ENCODE measurements around the gene CACFD1. TPM values are rescaled to one million over a fixed set of nuclear protein-coding genes. Genes with fewer than 3 reads are reported as not detected.

The CACFD1 gene
- total and polyA plus RNA-seq, 2 donors (not counting 3 experiments of a cell fraction or from before 2014, with no cell fraction given): 9.7 to 11.5 TPM

DNA sequence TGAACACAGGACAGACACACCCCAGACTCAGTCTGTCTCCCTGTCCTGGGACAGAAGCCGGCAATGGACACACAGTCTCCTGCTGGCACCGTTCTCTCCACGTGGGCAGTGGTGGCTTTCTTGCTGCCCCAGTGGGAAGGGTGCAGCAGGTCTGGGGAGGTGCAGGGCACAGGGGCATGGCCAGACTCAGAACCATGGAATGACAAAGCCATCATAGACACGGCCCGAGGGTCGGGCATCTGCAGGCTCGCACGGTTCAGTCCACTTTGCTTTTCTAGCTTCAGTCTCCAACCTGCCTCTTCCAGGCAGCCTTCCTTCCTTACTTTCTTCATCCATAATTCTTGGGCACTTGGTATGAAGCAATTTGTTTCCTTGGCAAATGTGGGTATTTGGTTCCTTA lies 48.3 kb downstream of the CACFD1 start:
- FAIRE-seq: no peak
- ChIA-PET CTCF (no interaction called here), POLR2A (no interaction called here)

More for the DNA sequence above, 48.3 kb downstream of the CACFD1 start:
- no peaks in the 10 kb centered on the region for H3K79me2 ChIP-seq (ENCODE audit: control insufficient read depth, insufficient read depth, low read length)
- no peak overlapping the region for H2AFZ ChIP-seq (ENCODE audit: low read depth, low read length)
- BruUV-seq (replicated peaks): no TSS peak
- H3K9me3 ChIP-seq (replicated peaks; ENCODE audit: control insufficient read depth, insufficient read depth, low read length): no peaks in the 10 kb centered on the region
- no peak for DNase-seq (ENCODE audit: low read depth, low spot score)
- no peak overlapping the region for H3K4me3 ChIP-seq (replicated peaks in 1 of 3; ENCODE audit: insufficient read depth in 1 of 3, low read depth in 1 of 3, low read length in 3 of 3)
- peaks cover 0 to 3% of the 10 kb centered on the region in 2 experiments for H3K27me3 ChIP-seq (ENCODE audit: control insufficient read depth in 2 of 2, insufficient read depth in 2 of 2, low read length in 2 of 2)
- H3K4me1 ChIP-seq (ENCODE audit: control insufficient read depth, extremely low read depth, insufficient read depth, low read length): no peaks in the 10 kb centered on the region
- no peaks in the 10 kb centered on the region for H3K36me3 ChIP-seq (ENCODE audit: control insufficient read depth in 2 of 2, extremely low read depth in 1 of 2, insufficient read depth in 2 of 2, low read length in 2 of 2)
- intact Hi-C loops (cut with micrococcal nuclease): no loop called here
- H4K20me1 ChIP-seq (replicated peaks; ENCODE audit: control insufficient read depth, extremely low read depth, insufficient read depth, low read length): no peaks in the 10 kb centered on the region
- dilution Hi-C loops (cut with MboI; ENCODE audit: extremely low pct_ligation_motif_present, low sequenced_read_pairs): no loop called here
- no peak overlapping the region for H3K4me2 ChIP-seq (ENCODE audit: insufficient read depth, low read length)
- H3K9ac ChIP-seq (replicated peaks; ENCODE audit: extremely low read depth, insufficient read depth, low read length): no peak overlapping the region
- no peak overlapping the region for H3K27ac ChIP-seq (ENCODE audit: insufficient read depth, low read depth, low read length)
- TF ChIP-seq POLR2A (IDR thresholded peaks at IDR 0.05; ENCODE audit: low read depth, low read length) (no peak), POLR2AphosphoS5 (IDR thresholded peaks at IDR 0.05; ENCODE audit: insufficient read depth, low read depth, low read length) (no peak), GATA2 (IDR thresholded peaks at IDR 0.05; ENCODE audit: insufficient read depth, insufficient read length, low read depth, low read length) (no peak)
- TF ChIP-seq, protein P1, sequence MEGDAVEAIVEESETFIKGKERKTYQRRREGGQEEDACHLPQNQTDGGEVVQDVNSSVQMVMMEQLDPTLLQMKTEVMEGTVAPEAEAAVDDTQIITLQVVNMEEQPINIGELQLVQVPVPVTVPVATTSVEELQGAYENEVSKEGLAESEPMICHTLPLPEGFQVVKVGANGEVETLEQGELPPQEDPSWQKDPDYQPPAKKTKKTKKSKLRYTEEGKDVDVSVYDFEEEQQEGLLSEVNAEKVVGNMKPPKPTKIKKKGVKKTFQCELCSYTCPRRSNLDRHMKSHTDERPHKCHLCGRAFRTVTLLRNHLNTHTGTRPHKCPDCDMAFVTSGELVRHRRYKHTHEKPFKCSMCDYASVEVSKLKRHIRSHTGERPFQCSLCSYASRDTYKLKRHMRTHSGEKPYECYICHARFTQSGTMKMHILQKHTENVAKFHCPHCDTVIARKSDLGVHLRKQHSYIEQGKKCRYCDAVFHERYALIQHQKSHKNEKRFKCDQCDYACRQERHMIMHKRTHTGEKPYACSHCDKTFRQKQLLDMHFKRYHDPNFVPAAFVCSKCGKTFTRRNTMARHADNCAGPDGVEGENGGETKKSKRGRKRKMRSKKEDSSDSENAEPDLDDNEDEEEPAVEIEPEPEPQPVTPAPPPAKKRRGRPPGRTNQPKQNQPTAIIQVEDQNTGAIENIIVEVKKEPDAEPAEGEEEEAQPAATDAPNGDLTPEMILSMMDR (IDR thresholded peaks at IDR 0.05; ENCODE audit: extremely low read depth in 1 of 2, insufficient read depth in 1 of 2, low read depth in 1 of 2, low read length in 2 of 2): no peak
- H3K9me1 ChIP-seq (replicated peaks; ENCODE audit: control insufficient read depth, extremely low read depth, insufficient read depth, low read length): no peaks in the 10 kb centered on the region

Data from endothelial cell of umbilical vein (primary cell).